K562 (cell line): Measurements from ENCODE around the gene ABHD8. TPM values are rescaled to one million over a fixed set of nuclear protein-coding genes. Genes with fewer than 3 reads are reported as not detected.

Source experiments
- ADNP ChIP-seq: fragments of 200-800 bp; sonication (Bioruptor generic); IDR thresholded peaks from 2 replicates; pipeline ENCODE4 v1.6.1; 2016; ENCODE audit warnings: missing genetic modification characterization, missing compliant biosample characterization
- CCAR2 ChIP-seq: fragments of 200-400 bp; formaldehyde crosslinking; IDR thresholded peaks from 2 replicates; pipeline ENCODE4 v1.6.1; 2017; ENCODE audit warnings: mild to moderate bottlenecking, low read depth, low read length
- ESRRB ChIP-seq: fragments of 250-450 bp; sonication (Bioruptor Pico); IDR thresholded peaks from 2 replicates; pipeline ENCODE4 v1.5.0; 2020; ENCODE audit warnings: mild to moderate bottlenecking, moderate library complexity, borderline replicate concordance
- GABPB2 ChIP-seq: fragments of 250-450 bp; sonication (Bioruptor Pico); conservative IDR thresholded peaks from 2 replicates; pipeline ENCODE4 v1.5.1; 2021; ENCODE audit warnings: mild to moderate bottlenecking
- IRF1 ChIP-seq: sonication (generic); formaldehyde crosslinking; IDR thresholded peaks from 2 replicates; pipeline ENCODE4 v1.8.0; 2022; ENCODE audit warnings: missing genetic modification reagents, mild to moderate bottlenecking, borderline replicate concordance
- JUND ChIP-seq, 2 experiments: IDR thresholded peaks; 2 replicates in 1 of 2; 3 replicates in 1 of 2; pipeline ENCODE4 v1.6.1; 2011; ENCODE audit warnings: borderline replicate concordance in 2 of 2, low read depth in 2 of 2, low read length in 2 of 2, improper control_type of control experiment in 1 of 2, missing biosample characterization in 1 of 2, missing genetic modification characterization in 1 of 2, missing genetic modification reagents in 1 of 2
- LARP7 ChIP-seq: fragments of 450-650 bp; IDR thresholded peaks from 2 replicates; pipeline ENCODE4 v1.6.1; 2016
- LEF1 ChIP-seq: fragments of 450-650 bp; IDR thresholded peaks from 2 replicates; pipeline ENCODE4 v1.6.1; 2016; ENCODE audit warnings: mild to moderate bottlenecking
- NEUROD1 ChIP-seq: fragments of 150-350 bp; IDR thresholded peaks from 2 replicates; pipeline ENCODE4 v1.6.1; 2014; ENCODE audit warnings: borderline replicate concordance, low read length, low read depth; ENCODE audit not compliant: partially characterized antibody
- NR2C1 ChIP-seq, 2 experiments: fragments of 450-650 bp; IDR thresholded peaks; 2 replicates each; pipeline ENCODE4 v1.6.1; 2017; ENCODE audit warnings: mild to moderate bottlenecking in 2 of 2, antibody characterized with exemption in 1 of 2, inconsistent platforms in 1 of 2, missing compliant biosample characterization in 1 of 2, missing genetic modification characterization in 1 of 2
- POLR3G ChIP-seq: IDR thresholded peaks from 2 replicates; pipeline ENCODE4 v1.6.1; 2011; ENCODE audit not compliant: insufficient read length, insufficient replicate concordance; ENCODE audit errors: extremely low read depth
- PTBP1 ChIP-seq: fragments of 200-400 bp; formaldehyde crosslinking; IDR thresholded peaks from 2 replicates; pipeline ENCODE4 v1.6.1; 2017; ENCODE audit warnings: low read depth, low read length
- SAP30 ChIP-seq: fragments of 200-600 bp; sonication (generic); IDR thresholded peaks from 2 replicates; pipeline ENCODE4 v1.6.1; 2012; ENCODE audit warnings: borderline replicate concordance, low read depth, mild to moderate bottlenecking, moderate library complexity, low read length, control low read depth, inconsistent platforms; ENCODE audit not compliant: insufficient read depth, poor library complexity, severe bottlenecking
- TRIM24 ChIP-seq, 2 experiments: fragments of 450-650 bp; IDR thresholded peaks; 2 replicates each; pipeline ENCODE4 v1.6.1; 2016
- YBX1 ChIP-seq: fragments of 450-650 bp; IDR thresholded peaks from 2 replicates; pipeline ENCODE4 v1.7.1; 2016; ENCODE audit warnings: mild to moderate bottlenecking
- YY1 ChIP-seq, 3 experiments: IDR thresholded peaks; 2 replicates each; pipeline ENCODE4 v1.6.1; 2011; ENCODE audit warnings: low read length in 2 of 3, mild to moderate bottlenecking in 2 of 3, moderate library complexity in 2 of 3, borderline replicate concordance in 1 of 3, control low read depth in 1 of 3, low read depth in 1 of 3; ENCODE audit not compliant: insufficient read depth in 3 of 3, insufficient replicate concordance in 2 of 3, control insufficient read depth in 1 of 3, insufficient read length in 1 of 3; ENCODE audit errors: extremely low read depth in 1 of 3
- ZBED1 ChIP-seq: IDR thresholded peaks from 2 replicates; pipeline ENCODE4 v1.6.1; 2014
- ZNF766 ChIP-seq: fragments of 200-800 bp; sonication (Bioruptor generic); conservative IDR thresholded peaks from 2 replicates; pipeline ENCODE4 v1.6.1; 2016; ENCODE audit warnings: missing genetic modification characterization, missing compliant biosample characterization
- polyA plus RNA-seq, 8 experiments: library from polyadenylated mRNA; depleted of rRNA in 4 of 8; stranded (reverse) in 5 of 8; unstranded in 3 of 8; fragments of >200 nt; fragmentation: Nextera tagmentation in 2 of 8; fragmentation: Illumina TruSeq in 1 of 8; extraction: Ambion mirVana in 2 of 8; extraction: Trizol in 1 of 8; gene quantifications; 2 replicates each; pipeline versions ENCODE4 v1.2.1 to v1.2.3, GENCODE V29; 2011 to 2014; ENCODE audit warnings: inconsistent platforms in 1 of 8, missing spikeins in 1 of 8
- total RNA-seq, 7 experiments: library from RNA; depleted of rRNA in 6 of 7; stranded (reverse); fragments of >200 nt in 6 of 7; fragmentation: Illumina TruSeq in 2 of 7; extraction: Trizol in 2 of 7; gene quantifications; 2 replicates each; pipeline versions ENCODE4 v1.2.1 to v1.2.3, GENCODE V29; 2011 to 2021; ENCODE audit warnings: low replicate concordance in 1 of 7
- TF ChIP-seq, protein P1 (sequence below): fragments of 450-650 bp; formaldehyde crosslinking; IDR thresholded peaks from 2 replicates; pipeline ENCODE4 v1.4.0; 2020; ENCODE audit warnings: mild to moderate bottlenecking, mixed read lengths
- TF ChIP-seq, protein P2 (sequence below): fragments of 250-450 bp; sonication (Bioruptor Pico); IDR thresholded peaks from 2 replicates; pipeline ENCODE4 v1.8.0; 2021; ENCODE audit warnings: mild to moderate bottlenecking, moderate library complexity

ABHD8 gene
- total and polyA plus RNA-seq, 9 of the 15 experiments (the other 6 are each of a cell fraction or from before 2014, with no cell fraction given) = 0.04 to 6.6 (median 2.0) TPM; not detected in 1

DNA sequence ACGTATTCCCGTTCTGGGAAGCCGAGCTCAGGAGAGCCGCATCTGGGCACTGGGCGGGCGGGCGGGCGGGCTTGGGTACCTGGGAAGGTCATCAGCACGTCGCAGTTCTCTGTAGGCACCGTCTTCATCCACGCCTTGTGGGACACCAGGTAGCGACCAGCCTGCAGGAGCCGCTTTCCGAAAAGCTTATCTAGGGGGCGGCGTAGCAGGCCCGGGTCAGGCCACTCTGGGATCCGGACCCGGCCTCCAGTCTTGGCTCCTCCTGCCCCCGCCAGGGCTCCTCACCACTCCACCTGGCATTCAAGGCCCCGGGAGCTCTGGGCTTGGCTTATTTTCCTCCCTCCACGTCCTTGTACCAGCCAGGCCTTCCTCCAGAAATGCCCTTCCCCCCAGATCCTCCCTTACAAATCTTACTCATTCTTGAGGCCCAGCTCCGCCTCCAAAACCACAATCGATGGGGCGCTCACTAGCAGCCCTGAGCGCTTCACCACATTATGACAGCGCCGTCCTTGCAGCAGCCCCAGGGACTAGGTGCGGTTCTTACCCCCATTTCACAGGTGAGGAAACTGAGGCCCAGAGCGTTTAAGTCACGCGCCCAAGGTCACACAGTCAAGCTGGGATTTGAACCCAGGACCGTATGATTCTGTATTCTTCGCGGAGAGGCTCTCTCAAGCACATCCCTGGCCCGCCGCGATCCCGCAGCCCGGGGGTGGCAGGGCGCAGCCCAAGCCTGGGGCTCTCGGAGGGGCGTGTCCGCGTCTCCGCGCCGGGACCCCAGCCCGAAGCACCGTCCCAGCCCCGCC is 30.6 kb upstream of the ABHD8 start (continued):
- TF ChIP-seq SAP30 = no peak
- TF ChIP-seq ZNF766 = no peak
- no peak for TF ChIP-seq LARP7
- TF ChIP-seq ESRRB (CRISPR knock-in tag) = no peak
- TF ChIP-seq ADNP (tag) = peak; percentile 100
- peak in 1 of 3 experiments; percentile 44 for TF ChIP-seq YY1 (IDR thresholded peaks at IDR 0.05; ENCODE audit: borderline replicate concordance in 1 of 3, control insufficient read depth in 1 of 3, extremely low read depth in 1 of 3, insufficient read depth in 3 of 3, insufficient read length in 1 of 3, insufficient replicate concordance in 2 of 3, low read depth in 1 of 3, low read length in 2 of 3)
- peak in 1 of 2 experiments; percentile 75; a peak in 2 of 4 replicates for TF ChIP-seq TRIM24 (IDR thresholded peaks at IDR 0.05)
- TF ChIP-seq ZBED1 = no peak; the same call in none of the 2 replicates
- TF ChIP-seq GABPB2 (CRISPR knock-in tag) = 0 out of 2 replicates have a peak, but pooled peaks have one; percentile 49
- no peak for TF ChIP-seq YBX1
- peak; percentile 77 for TF ChIP-seq LEF1
- TF ChIP-seq, protein P1, sequence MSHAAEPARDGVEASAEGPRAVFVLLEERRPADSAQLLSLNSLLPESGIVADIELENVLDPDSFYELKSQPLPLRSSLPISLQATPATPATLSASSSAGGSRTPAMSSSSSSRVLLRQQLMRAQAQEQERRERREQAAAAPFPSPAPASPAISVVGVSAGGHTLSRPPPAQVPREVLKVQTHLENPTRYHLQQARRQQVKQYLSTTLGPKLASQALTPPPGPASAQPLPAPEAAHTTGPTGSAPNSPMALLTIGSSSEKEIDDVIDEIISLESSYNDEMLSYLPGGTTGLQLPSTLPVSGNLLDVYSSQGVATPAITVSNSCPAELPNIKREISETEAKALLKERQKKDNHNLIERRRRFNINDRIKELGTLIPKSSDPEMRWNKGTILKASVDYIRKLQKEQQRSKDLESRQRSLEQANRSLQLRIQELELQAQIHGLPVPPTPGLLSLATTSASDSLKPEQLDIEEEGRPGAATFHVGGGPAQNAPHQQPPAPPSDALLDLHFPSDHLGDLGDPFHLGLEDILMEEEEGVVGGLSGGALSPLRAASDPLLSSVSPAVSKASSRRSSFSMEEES (CRISPR knock-in tag) = no peak
- TF ChIP-seq CCAR2 = no peak
- peak; percentile 43 for TF ChIP-seq NEUROD1
- TF ChIP-seq NR2C1 (IDR thresholded peaks at IDR 0.05) = no peak
- TF ChIP-seq NR2C1 (tag; IDR thresholded peaks at IDR 0.05) = no peak
- no peak for TF ChIP-seq POLR3G
- TF ChIP-seq PTBP1 = peak; percentile 98
- no peak; the same call in 1 of the 2 replicates for TF ChIP-seq IRF1 (CRISPR knock-in tag)
- TF ChIP-seq JUND (IDR thresholded peaks at IDR 0.05; ENCODE audit: borderline replicate concordance, low read depth, low read length) = peak; percentile 82
- TF ChIP-seq JUND (tag; IDR thresholded peaks at IDR 0.05; ENCODE audit: borderline replicate concordance, low read depth, low read length) = peak; percentile 79; the same call in 2 of the 3 replicates
- TF ChIP-seq, protein P2, sequence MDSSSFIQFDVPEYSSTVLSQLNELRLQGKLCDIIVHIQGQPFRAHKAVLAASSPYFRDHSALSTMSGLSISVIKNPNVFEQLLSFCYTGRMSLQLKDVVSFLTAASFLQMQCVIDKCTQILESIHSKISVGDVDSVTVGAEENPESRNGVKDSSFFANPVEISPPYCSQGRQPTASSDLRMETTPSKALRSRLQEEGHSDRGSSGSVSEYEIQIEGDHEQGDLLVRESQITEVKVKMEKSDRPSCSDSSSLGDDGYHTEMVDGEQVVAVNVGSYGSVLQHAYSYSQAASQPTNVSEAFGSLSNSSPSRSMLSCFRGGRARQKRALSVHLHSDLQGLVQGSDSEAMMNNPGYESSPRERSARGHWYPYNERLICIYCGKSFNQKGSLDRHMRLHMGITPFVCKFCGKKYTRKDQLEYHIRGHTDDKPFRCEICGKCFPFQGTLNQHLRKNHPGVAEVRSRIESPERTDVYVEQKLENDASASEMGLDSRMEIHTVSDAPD (CRISPR knock-in tag) = peak; percentile 40; the same call in 1 of the 2 replicates
